Ascending aorta (tissue), 2 donors: Measurements from ENCODE around the gene CACNA1G. TPM values are rescaled to one million over a fixed set of nuclear protein-coding genes. Genes with fewer than 3 reads are reported as not detected.

ENCODE experiments used
- DNase-seq, 2 donors: peaks; one replicate each; pipeline ENCODE4 v3.0.0-alpha.2; 2019; ENCODE audit warnings: low spot score in 2 of 2
- H3K27ac ChIP-seq, 2 donors: fragments of 200-600 bp; sonication (generic); one replicate each; pipeline ENCODE4 v1.5.1; 2016 to 2017; ENCODE audit warnings: mild to moderate bottlenecking in 1 of 2
- H3K27me3 ChIP-seq: fragments of 200-600 bp; sonication (generic); one replicate; pipeline ENCODE4 v1.5.1; 2017
- H3K36me3 ChIP-seq, 2 donors: fragments of 200-600 bp; sonication (generic); one replicate each; pipeline ENCODE4 v1.5.1; 2016
- H3K4me1 ChIP-seq, 2 donors: fragments of 200-600 bp; sonication (generic); one replicate each; pipeline ENCODE4 v1.5.1; 2016 to 2017; ENCODE audit warnings: mild to moderate bottlenecking in 1 of 2
- H3K4me3 ChIP-seq, 2 donors: fragments of 200-600 bp; sonication (generic); one replicate each; pipeline ENCODE4 v1.5.1; 2016 to 2017; ENCODE audit warnings: mild to moderate bottlenecking in 1 of 2
- H3K9me3 ChIP-seq, 2 donors: fragments of 200-600 bp; sonication (generic); one replicate each; pipeline ENCODE4 v1.5.1; 2016
- intact Hi-C: fragments of 100-400 bp; cut with DNase I; formaldehyde crosslinking; loops from one replicate; pipeline ENCODE4 v1.15.1; 2023
- total RNA-seq: library from RNA; depleted of rRNA; stranded (reverse); fragments of >200 nt; gene quantifications from one replicate; pipeline ENCODE4 v1.1.0, GENCODE V29; 2016
- TF ChIP-seq, protein P1 (sequence below), 3 experiments: fragments of 200-600 bp in 2 of 3; fragments of 450-650 bp in 1 of 3; sonication (generic) in 2 of 3; IDR thresholded peaks; one replicate each; pipeline ENCODE4 v1.5.1; 2016 to 2019; ENCODE audit warnings: antibody characterized with exemption in 3 of 3, mild to moderate bottlenecking in 1 of 3, moderate library complexity in 1 of 3

CACNA1G gene
- total RNA-seq, 1 donor from 2014 or later, result 1.2 TPM

DNA sequence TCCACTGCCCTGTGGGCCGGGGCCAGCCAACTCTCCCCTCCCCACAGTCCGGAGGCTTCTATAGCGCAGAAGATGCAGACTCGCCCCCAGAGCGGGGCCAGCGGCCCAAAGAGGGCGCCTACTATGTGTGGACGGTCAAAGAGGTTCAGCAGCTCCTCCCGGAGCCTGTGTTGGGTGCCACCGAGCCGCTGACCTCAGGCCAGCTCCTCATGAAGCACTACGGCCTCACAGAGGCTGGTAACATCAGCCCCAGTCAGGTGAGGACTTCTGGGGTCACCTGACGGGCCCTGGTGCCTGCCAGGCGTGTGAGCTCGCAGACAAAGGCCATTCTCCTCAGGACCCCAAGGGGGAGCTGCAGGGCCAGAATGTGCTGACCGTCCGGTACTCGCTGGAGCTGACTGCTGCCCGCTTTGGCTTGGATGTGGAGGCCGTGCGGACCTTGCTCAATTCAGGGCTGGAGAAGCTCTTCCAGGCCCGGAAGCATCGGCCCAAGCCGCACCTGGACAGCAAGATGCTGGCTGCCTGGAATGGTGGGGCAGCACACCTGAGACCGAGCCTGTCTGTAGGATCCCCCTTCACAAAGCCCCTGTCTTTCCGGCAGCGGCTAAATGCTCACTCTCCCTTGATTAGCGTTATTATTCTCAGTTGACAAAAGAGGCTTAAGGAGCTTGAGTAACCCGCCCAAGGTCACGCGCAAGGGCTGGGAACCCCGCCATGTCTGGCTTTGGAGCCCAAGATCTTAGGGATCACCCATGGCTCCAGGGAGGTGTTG is 9.7 kb upstream of the CACNA1G start:
- Histone ChIP-seq H3K27ac (no peak overlapping the region), H3K4me1 (peaks cover 0 to 8% of the 10 kb centered on the region in 2 donors), H3K4me3 (no peak overlapping the region), H3K27me3 (no peaks in the 10 kb centered on the region), H3K36me3 (peaks cover 10 to 18% of the 10 kb centered on the region in 2 donors), H3K9me3 (no peaks in the 10 kb centered on the region)
- peak; percentile 43 to 87 for DNase-seq
- intact Hi-C loops, result loop anchor here (2.0 kb wide), 1 partner anchor 142 kb away; no protein-coding TSS in a partner anchor
- TF ChIP-seq, protein P1, sequence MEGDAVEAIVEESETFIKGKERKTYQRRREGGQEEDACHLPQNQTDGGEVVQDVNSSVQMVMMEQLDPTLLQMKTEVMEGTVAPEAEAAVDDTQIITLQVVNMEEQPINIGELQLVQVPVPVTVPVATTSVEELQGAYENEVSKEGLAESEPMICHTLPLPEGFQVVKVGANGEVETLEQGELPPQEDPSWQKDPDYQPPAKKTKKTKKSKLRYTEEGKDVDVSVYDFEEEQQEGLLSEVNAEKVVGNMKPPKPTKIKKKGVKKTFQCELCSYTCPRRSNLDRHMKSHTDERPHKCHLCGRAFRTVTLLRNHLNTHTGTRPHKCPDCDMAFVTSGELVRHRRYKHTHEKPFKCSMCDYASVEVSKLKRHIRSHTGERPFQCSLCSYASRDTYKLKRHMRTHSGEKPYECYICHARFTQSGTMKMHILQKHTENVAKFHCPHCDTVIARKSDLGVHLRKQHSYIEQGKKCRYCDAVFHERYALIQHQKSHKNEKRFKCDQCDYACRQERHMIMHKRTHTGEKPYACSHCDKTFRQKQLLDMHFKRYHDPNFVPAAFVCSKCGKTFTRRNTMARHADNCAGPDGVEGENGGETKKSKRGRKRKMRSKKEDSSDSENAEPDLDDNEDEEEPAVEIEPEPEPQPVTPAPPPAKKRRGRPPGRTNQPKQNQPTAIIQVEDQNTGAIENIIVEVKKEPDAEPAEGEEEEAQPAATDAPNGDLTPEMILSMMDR (IDR thresholded peaks at IDR 0.05), result peak; percentile 83 to 91 (median 87)

GRCh38 chr17:50551433-50551815 is 9.1 kb upstream of the CACNA1G start:
- Histone ChIP-seq H3K4me3 (no peak overlapping the region), H3K4me1 (peaks cover 0 to 8% of the 10 kb centered on the region in 2 donors), H3K36me3 (peaks cover 10 to 21% of the 10 kb centered on the region in 2 donors), H3K9me3 (no peaks in the 10 kb centered on the region), H3K27ac (no peak overlapping the region), H3K27me3 (no peaks in the 10 kb centered on the region)
- TF ChIP-seq, protein P1 (IDR thresholded peaks at IDR 0.05), result no peak
- intact Hi-C loops, result loop anchor here (2.0 kb wide), 1 partner anchor 141 kb away; no protein-coding TSS in a partner anchor
- no peak for DNase-seq

DNA sequence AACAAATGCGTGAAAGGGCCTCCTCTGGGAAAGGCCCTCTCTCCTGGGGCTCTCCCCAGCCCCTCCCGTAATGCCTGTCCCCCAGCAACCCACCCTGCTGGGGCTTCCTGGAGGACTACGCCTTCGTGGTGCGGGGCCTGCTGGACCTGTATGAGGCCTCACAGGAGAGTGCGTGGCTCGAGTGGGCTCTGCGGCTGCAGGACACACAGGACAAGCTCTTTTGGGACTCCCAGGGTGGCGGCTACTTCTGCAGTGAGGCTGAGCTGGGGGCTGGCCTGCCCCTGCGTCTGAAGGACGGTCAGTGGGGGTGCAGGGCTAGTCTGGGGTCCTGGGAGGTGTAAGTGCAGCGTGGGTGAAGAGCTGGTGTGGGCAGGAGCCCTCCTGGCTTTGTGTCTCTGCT is 8.6 kb upstream of the CACNA1G start:
- DNase-seq, result no peak
- Histone ChIP-seq H3K4me1 (peaks cover 0 to 8% of the 10 kb centered on the region in 2 donors), H3K27ac (no peak overlapping the region), H3K36me3 (peaks cover 10 to 21% of the 10 kb centered on the region in 2 donors), H3K27me3 (no peaks in the 10 kb centered on the region), H3K9me3 (no peaks in the 10 kb centered on the region), H3K4me3 (no peak overlapping the region)
- TF ChIP-seq, protein P1 (IDR thresholded peaks at IDR 0.05), result no peak
- intact Hi-C loops, result loop anchor here (2.0 kb wide), 1 partner anchor 141 kb away; no protein-coding TSS in a partner anchor

DNA sequence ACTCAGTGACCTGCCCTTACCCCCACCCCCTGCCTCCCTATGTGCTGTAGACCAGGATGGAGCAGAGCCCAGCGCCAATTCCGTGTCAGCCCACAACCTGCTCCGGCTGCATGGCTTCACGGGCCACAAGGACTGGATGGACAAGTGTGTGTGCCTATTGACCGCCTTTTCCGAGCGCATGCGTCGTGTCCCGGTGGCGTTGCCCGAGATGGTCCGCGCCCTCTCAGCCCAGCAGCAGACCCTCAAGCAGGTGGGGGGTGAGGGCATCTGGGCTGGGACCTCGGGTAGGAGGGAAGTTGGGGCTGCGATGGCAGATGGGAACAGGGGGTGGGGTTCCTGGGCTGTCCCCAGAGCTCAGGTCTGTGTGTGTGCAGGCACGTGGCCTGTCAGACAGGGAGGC is 6.3 kb upstream of the CACNA1G start:
- H3K27me3 ChIP-seq, result no peaks in the 10 kb centered on the region
- TF ChIP-seq, protein P1 (IDR thresholded peaks at IDR 0.05), result no peak
- peaks cover 7 to 18% of the 10 kb centered on the region in 2 donors for H3K36me3 ChIP-seq
- intact Hi-C loops, result no loop called here
- peaks cover 0 to 5% of the 10 kb centered on the region in 2 donors for H3K4me1 ChIP-seq
- H3K9me3 ChIP-seq, result no peaks in the 10 kb centered on the region
- no peak overlapping the region for H3K27ac ChIP-seq
- DNase-seq, result no peak
- no peak overlapping the region for H3K4me3 ChIP-seq

DNA sequence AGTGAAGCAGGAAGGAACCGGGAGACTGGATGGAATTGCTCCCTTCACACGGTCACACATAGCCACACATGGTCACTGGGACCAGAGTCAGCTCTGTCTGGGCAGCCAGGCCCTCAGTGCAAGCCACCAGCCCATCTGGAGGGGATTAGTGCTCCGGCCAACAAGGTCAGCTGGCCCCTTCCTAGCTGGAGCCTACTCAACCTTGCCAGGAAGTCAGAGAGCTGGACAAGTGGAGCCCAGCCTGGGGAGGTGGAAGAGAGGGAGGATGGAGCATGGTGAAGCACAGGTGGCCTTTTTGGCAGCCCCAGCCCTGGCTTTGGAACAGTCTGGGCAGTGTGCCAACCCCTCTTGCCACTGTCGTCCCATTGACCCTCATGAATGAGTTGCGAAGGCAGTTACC is 3.7 kb upstream of the CACNA1G start:
- TF ChIP-seq, protein P1 (IDR thresholded peaks at IDR 0.05), result no peak

More for the DNA sequence above, 3.7 kb upstream of the CACNA1G start:
- intact Hi-C loops, result no loop called here
- Histone ChIP-seq H3K27ac (no peak overlapping the region), H3K4me3 (no peak overlapping the region), H3K4me1 (peaks cover 17 to 29% of the 10 kb centered on the region in 2 donors), H3K36me3 (peaks cover 7 to 14% of the 10 kb centered on the region in 2 donors), H3K27me3 (peaks cover 10% of the 10 kb centered on the region), H3K9me3 (no peaks in the 10 kb centered on the region)
- no peak for DNase-seq
